ENCODE measurements around the gene EP400.

DNA sequence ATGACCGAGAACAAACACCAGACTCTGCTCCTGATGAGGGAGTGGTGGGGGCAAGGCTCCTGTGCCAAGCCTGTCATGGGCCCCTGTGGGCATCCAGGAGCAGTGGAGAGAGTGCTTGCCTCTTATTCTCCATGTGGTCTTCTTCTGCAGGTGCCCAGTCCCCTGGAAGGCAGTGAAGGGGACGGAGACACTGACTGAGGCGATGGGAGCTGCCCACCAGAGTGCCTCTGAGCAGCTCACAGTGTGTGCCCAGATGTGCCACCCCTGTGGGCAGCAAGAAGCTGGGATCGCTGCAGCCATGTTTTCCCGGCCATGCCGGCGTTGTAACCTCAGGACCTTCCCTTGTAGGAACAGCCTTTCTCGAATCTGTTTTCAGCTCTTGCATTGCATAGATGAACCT, 6.4 kb upstream of the EP400 start:
- TF ChIP-seq POLR2A (IDR thresholded peaks at IDR 0.05) (no peak), EP300 (IDR thresholded peaks at IDR 0.05) (no peak)
- TF ChIP-seq, protein P1, sequence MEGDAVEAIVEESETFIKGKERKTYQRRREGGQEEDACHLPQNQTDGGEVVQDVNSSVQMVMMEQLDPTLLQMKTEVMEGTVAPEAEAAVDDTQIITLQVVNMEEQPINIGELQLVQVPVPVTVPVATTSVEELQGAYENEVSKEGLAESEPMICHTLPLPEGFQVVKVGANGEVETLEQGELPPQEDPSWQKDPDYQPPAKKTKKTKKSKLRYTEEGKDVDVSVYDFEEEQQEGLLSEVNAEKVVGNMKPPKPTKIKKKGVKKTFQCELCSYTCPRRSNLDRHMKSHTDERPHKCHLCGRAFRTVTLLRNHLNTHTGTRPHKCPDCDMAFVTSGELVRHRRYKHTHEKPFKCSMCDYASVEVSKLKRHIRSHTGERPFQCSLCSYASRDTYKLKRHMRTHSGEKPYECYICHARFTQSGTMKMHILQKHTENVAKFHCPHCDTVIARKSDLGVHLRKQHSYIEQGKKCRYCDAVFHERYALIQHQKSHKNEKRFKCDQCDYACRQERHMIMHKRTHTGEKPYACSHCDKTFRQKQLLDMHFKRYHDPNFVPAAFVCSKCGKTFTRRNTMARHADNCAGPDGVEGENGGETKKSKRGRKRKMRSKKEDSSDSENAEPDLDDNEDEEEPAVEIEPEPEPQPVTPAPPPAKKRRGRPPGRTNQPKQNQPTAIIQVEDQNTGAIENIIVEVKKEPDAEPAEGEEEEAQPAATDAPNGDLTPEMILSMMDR (IDR thresholded peaks at IDR 0.05): no peak
